D721Med (cell line): ENCODE results near the gene TMEM109.

Experiments
- DNase-seq: peaks from one replicate; pipeline ENCODE4 v3.0.0; 2011; ENCODE audit warnings: low spot score; ENCODE audit not compliant: insufficient read length
- FAIRE-seq: peaks from 2 replicates; lab custom pipeline; 2011; peaks lifted over from hg19 to GRCh38; lab: Jason Lieb, UNC
- TF ChIP-seq, protein P1 (sequence below): IDR thresholded peaks from 2 replicates; pipeline ENCODE4 v1.5.1; 2012; ENCODE audit warnings: mild to moderate bottlenecking, control low read depth; ENCODE audit not compliant: insufficient read depth; ENCODE audit errors: missing control alignments

Gene TMEM109

GRCh38 chr11:60912851-60913528 lies 968 bp upstream of the TMEM109 start:
- DNase-seq (no peak), FAIRE-seq (no peak)
- TF ChIP-seq, protein P1, sequence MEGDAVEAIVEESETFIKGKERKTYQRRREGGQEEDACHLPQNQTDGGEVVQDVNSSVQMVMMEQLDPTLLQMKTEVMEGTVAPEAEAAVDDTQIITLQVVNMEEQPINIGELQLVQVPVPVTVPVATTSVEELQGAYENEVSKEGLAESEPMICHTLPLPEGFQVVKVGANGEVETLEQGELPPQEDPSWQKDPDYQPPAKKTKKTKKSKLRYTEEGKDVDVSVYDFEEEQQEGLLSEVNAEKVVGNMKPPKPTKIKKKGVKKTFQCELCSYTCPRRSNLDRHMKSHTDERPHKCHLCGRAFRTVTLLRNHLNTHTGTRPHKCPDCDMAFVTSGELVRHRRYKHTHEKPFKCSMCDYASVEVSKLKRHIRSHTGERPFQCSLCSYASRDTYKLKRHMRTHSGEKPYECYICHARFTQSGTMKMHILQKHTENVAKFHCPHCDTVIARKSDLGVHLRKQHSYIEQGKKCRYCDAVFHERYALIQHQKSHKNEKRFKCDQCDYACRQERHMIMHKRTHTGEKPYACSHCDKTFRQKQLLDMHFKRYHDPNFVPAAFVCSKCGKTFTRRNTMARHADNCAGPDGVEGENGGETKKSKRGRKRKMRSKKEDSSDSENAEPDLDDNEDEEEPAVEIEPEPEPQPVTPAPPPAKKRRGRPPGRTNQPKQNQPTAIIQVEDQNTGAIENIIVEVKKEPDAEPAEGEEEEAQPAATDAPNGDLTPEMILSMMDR, result no peak

DNA sequence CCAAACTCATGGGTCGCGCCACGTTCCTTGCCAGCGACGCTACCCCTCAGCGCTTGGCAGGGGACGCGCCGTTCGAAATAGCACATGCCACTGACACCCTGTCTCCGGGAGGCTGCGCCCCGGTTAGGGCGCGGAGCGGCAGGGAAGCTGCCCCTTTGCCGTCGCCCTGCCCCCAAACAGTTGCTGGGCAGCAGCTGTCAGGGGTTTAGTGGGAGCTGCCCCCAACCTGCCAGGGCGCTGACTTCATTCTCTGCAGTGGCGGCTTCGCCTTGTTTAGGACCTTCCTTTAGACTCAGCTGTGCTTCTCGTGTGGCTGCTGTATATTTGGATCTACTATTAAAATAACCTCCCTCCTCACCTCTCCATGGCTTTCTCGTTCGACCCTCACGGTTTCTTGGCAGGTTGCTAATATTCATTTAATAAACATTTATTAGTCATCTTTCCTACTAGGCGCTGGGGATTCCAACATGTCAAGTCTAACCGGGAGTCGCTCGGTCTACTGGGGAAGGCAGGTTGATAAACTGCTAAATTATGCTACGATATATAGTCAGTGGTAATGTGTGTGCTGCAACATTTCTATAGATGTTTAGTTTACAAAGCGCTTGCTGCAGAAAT lies 782 bp downstream of the TMEM109 start:
- TF ChIP-seq, protein P1, result no peak
- FAIRE-seq (no peak), DNase-seq (no peak)

DNA sequence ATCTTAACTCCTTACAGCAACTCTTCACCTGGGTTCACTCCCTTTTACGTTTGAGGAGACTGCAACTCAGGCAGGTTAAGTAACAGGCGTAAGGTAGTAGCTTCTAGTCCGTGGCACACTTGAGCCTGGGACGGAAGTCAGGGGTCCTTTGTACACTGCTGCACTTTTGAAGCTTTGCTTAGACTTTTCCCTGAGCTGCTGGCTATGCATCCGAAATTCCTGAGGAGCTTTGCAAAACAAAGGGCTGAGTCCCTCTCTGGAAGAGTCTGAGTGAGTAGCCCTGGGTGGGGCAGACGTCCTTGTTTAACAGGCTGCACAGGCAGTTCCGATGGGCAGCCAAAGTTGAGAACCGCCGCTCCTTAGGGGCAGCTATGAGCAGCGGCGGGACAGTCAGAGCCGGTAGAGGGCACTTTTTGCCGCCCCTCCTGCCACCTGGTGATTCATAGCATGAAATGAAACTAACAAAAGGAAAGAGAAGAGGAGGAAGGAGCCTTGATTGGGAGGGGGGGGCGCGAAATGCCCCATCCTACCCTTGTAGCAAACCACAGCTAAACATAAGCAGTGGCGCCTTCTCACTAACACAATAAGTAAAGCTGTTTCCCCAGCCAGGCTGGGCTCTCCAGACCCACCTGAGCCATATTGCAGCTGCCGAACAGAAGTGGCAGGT lies 1.4 kb downstream of the TMEM109 start:
- FAIRE-seq (no peak), DNase-seq (no peak)
- TF ChIP-seq, protein P1, result peak; percentile 38

DNA sequence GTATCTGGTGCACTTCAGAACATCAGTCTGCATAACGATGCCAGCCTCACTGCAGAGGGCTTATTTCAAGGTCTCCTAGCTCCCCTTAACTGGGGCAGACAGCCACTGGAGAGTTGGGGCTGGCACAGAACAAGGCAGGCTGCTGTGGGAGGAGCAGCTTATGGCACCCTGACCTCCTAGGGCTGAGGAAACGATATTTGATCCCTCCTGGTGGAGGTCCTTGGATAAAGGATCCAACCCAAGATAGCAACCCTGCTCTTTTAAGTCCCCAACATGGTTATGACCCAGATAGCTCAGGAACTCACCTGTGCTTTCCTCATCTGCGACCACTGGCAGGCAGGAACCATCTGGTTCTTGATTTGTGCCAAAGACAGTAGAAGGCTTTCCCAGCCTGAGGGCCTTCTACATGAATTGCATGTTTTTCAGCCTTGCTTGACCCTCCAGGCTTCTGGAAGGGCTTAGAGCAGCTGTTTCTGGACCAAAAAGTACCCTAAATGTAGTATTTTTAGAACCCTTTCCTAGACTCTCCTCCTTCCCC lies 2.8 kb downstream of the TMEM109 start:
- TF ChIP-seq, protein P1, result no peak
- no peak for FAIRE-seq
- no peak for DNase-seq

DNA sequence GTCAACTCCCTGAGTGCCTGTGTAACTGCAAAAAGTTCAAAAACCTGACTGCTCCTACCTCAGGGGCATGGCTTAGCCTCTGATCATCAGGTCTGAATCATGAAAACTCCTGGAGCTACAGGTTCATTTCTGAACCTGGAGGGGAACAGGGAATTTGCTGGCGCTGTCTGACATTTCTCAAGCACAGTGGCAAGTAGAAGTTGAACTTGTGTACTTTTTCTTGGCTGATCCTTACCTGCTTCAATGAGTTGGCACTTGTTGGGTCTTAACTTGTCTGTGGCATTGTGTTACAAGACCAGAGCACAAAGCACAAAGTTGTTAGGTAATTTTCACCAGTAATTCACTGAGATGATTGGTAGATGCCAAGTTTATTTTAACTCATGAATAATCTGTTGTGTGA lies 3.3 kb downstream of the TMEM109 start:
- FAIRE-seq (no peak), DNase-seq (no peak)
- TF ChIP-seq, protein P1, result no peak

- FAIRE-seq, result no peak
- DNase-seq, result no peak
- TF ChIP-seq, protein P1, result no peak
Observed at GRCh38 chr11:60918251-60918938, 4.4 kb downstream of the TMEM109 start.
